Astrocyte of the spinal cord (primary cell): Measurements from ENCODE around the gene PHLDB1.
A peak's percentile ranks its signal among the peaks of the same experiment; 100 is the strongest.

Experiments used
- DNase-seq: peaks from one replicate; pipeline ENCODE4 v3.0.0; 2011; ENCODE audit warnings: low read depth, low spot score
- H3K4me3 ChIP-seq: 2 replicates; pipeline ENCODE4 v1.5.1; 2011; ENCODE audit warnings: low read depth, mild to moderate bottlenecking, low read length, moderate library complexity
- CTCF ChIP-seq: IDR thresholded peaks from 2 replicates; pipeline ENCODE4 v1.5.1; 2012; ENCODE audit warnings: low read depth, mild to moderate bottlenecking, low read length, inconsistent platforms
- in situ Hi-C: cut with HindIII; loops from 2 replicates; pipeline ENCODE4 v1.10.0; 2017; ENCODE audit warnings: low sequenced_read_pairs

Gene PHLDB1

DNA sequence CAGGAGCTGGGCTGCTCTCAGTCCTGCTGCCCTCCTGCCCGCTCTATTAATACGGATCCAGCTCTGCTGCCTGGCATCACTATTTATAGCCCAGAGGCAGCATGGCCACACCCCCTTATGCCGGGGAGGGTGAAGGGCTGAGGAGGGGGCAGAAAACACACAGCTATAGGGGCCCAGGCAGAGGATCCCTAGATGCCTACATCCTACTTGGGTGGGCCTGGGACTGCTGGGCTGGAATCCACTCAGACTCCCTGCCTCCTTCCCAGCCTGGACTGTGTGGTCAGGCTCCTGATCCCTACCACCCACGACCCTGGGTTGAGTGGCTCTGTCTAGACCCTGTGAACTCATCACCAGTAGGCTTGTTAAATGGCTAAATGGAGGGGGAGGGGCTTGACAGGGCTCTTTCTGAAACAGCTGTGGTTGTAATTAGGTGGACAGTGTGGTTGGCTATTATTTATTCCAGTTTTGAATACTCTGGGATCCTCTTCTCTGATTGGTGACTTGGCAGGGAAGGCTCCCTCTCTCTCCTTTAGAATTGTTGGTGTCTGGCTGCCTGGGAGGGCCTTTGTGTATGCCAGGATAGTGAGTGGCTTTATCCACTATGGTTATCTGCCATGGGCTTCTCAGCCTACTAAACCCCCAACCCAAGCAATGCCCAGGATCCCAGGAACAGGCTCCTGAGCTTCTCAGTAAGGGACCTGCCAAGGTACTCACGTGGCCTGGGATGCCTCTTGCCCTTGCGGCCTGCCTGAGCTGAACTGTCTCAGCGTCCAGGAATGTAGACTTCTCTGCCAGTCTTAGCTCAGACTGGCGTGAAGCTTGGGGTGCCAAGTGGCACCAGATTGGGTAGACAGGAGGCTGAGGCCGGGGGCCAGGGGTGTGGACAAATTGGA, 15.2 kb downstream of the PHLDB1 start:
- H3K4me3 ChIP-seq = peak overlapping the region; percentile 87
- in situ Hi-C loops = no loop called here
- no peak for TF ChIP-seq CTCF
- peak; percentile 76 for DNase-seq

- in situ Hi-C loops = no loop called here
- DNase-seq = peak; percentile 28
- TF ChIP-seq CTCF = no peak
- H3K4me3 ChIP-seq = peak overlapping the region; percentile 87
Measured at GRCh38 chr11:118623269-118623655, 15.8 kb downstream of the PHLDB1 start.

DNA sequence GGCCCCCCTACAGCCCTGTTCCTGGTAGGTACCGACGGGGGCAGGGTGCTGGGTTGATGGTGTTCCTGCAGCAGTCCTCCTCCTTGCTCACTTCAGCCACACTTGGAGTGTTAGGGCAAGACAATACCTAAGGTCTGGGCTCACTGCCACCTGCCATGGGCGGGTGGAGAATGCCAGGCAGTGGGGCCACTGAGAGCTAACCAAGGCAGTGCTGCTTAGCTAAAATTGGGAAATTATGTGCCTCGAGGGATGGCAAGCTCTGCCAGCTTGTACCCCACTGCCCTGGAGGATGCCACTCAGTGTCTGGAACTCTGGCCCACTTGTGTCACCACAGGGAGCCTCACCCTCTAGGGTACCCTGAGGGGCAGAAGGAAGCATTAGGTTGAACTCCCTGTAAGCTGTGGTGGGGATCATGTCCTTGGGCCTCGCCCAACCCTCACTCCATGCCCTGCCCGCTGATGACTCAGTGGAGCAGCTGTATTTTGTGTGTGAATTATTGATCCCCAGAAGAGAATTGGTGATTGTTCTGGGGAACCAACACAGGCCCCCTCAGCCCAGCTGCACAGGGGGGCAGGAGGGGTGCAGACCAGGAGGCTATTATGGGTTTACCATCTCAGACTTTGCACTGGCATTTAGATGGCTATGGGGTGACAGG, 17.7 kb downstream of the PHLDB1 start:
- no peak for DNase-seq
- in situ Hi-C loops = no loop called here
- H3K4me3 ChIP-seq = no peak overlapping the region
- no peak for TF ChIP-seq CTCF

DNA sequence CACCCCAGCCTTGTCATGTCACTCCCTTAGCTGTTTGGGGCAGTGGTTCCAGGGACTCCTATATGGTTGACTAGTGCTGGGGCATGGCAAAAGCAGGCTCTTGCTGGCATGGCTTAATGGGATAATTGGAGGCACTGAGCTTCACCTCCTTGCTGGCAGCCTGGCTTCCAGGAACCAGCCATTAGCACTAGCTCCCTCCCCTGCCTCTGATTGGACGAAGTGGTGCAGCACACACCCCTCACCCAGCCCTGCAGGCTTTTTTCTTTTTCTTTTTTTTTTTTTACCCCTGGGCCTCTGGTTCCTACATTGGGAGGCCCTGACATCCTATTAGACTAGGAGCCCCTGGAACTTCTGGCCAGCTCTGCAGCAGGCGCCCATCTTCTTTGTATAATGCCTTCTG, 18.6 kb downstream of the PHLDB1 start:
- in situ Hi-C loops = no loop called here
- H3K4me3 ChIP-seq = no peak overlapping the region
- no peak for DNase-seq
- no peak for TF ChIP-seq CTCF

- H3K4me3 ChIP-seq = no peak overlapping the region
- DNase-seq = no peak
- in situ Hi-C loops = no loop called here
- TF ChIP-seq CTCF = no peak
Measured at GRCh38 chr11:118627566-118627965, 20.2 kb downstream of the PHLDB1 start.

GRCh38 chr11:118628031-118628430, 20.6 kb downstream of the PHLDB1 start:
- in situ Hi-C loops = no loop called here
- no peak for TF ChIP-seq CTCF
- H3K4me3 ChIP-seq = no peak overlapping the region
- no peak for DNase-seq
